Measurements from ENCODE around the gene GIPR.

The GIPR gene

GRCh38 chr19:45632468-45633196, 35.4 kb upstream of the GIPR start:
- H3K4me3 ChIP-seq (replicated peaks; ENCODE audit: low read depth, low read length): no peak overlapping the region
- TF ChIP-seq CTCF (IDR thresholded peaks at IDR 0.05; ENCODE audit: low read length, missing control alignments): no peak
- peak; percentile 91 for DNase-seq (ENCODE audit: low read depth)

GRCh38 chr19:45636275-45636674, 31.7 kb upstream of the GIPR start:
- H3K4me3 ChIP-seq (replicated peaks; ENCODE audit: low read depth, low read length): no peak overlapping the region
- no peak for DNase-seq (ENCODE audit: low read depth)
- TF ChIP-seq CTCF (IDR thresholded peaks at IDR 0.05; ENCODE audit: low read length, missing control alignments): no peak

- no peak for DNase-seq (ENCODE audit: low read depth)
- H3K4me3 ChIP-seq (replicated peaks; ENCODE audit: low read depth, low read length): no peak overlapping the region
- no peak for TF ChIP-seq CTCF (IDR thresholded peaks at IDR 0.05; ENCODE audit: low read length, missing control alignments)
Measured at GRCh38 chr19:45636902-45637301, 31.1 kb upstream of the GIPR start.

- DNase-seq (ENCODE audit: low read depth): peak; percentile 72
- no peak for TF ChIP-seq CTCF (IDR thresholded peaks at IDR 0.05; ENCODE audit: low read length, missing control alignments)
- H3K4me3 ChIP-seq (replicated peaks; ENCODE audit: low read depth, low read length): peak overlapping the region; percentile 74
Measured at GRCh38 chr19:45637890-45638667, 29.9 kb upstream of the GIPR start.

DNA sequence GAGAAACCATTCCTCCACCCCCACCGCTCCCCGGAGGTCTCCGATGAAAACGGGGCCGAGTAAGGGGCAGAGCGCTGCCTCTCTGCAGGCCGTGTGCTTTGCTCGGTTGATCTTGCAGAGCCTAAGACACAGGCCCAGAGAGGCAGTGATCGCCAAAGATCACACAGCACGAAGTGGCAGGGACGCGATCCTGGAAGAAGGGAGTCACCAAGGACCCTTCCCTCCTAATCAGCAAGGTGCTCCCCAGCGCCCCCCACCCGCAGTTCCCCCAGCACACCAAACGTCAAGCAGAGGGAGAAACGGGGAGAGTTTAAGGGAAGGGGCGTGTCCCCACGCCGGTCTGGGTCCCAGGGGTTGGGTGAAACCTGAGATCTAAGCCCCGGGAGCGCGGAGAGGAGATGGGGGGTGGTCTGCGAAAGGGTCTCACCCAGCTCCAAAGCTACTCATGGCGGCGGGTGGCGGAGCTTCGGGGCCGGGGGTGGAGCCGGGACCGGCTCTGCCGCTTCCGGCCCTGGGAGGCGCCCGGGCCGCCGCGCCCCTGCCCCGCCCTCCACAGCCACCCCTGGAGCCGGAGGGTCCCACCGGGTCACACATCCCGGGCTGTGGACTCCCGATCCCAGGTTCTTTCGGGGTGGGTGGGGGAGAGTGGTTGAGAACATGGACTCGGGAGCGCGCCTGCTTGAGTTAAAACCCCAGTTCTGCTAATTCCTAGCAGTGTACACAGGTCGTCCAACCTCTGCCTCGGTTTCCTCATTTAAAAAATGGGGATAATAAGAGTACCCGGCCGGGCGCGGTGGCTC, 28.9 kb upstream of the GIPR start, which contains the start of gene EML2:
EML2 (minus strand) TSS at position 468 of the 800 bp plus-strand sequence; CDS start at position 447, 21 bp downstream.
- peak; percentile 14 for TF ChIP-seq CTCF (IDR thresholded peaks at IDR 0.05; ENCODE audit: low read length, missing control alignments)
- DNase-seq (ENCODE audit: low read depth): no peak

GRCh38 chr19:45640849-45641273, 27.2 kb upstream of the GIPR start:
- TF ChIP-seq CTCF (IDR thresholded peaks at IDR 0.05; ENCODE audit: low read length, missing control alignments): no peak
- H3K4me3 ChIP-seq (replicated peaks; ENCODE audit: low read depth, low read length): no peak overlapping the region
- DNase-seq (ENCODE audit: low read depth): no peak

More for the DNA sequence above, 28.9 kb upstream of the GIPR start, which contains the start of gene EML2:
- peak within 1 kb of the TSS; percentile 74 for H3K4me3 ChIP-seq (replicated peaks; ENCODE audit: low read depth, low read length)
